ENCODE measurements around the gene MAX. TPM values are rescaled to one million over a fixed set of nuclear protein-coding genes. Genes with fewer than 3 reads are reported as not detected.

The MAX gene
- total RNA-seq, 2 donors from 2014 or later: 73.2 to 79.0 TPM

DNA sequence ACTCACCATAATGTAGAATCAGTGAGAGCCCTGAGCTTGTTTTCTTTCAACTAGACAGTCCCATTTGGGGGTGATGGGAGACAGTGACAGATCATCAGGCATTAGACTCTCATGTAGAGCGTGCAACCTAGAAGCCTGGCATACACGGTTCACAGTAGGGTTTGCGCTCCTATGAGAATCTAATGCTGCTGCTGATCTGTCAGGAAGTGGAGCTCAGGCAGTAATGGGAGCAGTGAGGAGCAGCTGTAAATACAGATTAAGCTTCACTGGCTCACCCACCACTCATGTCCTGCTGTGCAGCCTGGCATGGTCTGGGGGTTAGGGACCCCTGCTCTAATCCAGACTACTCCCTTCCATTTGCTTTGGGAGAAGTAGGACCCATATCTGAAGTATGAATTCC is 60.0 kb downstream of the MAX start:
- Histone ChIP-seq H3K27me3 (replicated peaks; ENCODE audit: insufficient read depth) (no peaks in the 10 kb centered on the region), H3K9me3 (no peaks in the 10 kb centered on the region), H3K27ac (no peak overlapping the region), H3K36me3 (peaks cover 0 to 3% of the 10 kb centered on the region in 2 donors), H3K4me1 (replicated peaks) (no peaks in the 10 kb centered on the region), H3K4me3 (no peak overlapping the region)
- no peak for DNase-seq (ENCODE audit: low spot score)
- intact Hi-C loops (cut with DNase I): no loop called here
- 95% methylated on average over 3 of the region's 3 CpGs for WGBS
- TF ChIP-seq POLR2AphosphoS5 (IDR thresholded peaks at IDR 0.05) (no peak), POLR2A (IDR thresholded peaks at IDR 0.05) (no peak)
- TF ChIP-seq, protein P1, sequence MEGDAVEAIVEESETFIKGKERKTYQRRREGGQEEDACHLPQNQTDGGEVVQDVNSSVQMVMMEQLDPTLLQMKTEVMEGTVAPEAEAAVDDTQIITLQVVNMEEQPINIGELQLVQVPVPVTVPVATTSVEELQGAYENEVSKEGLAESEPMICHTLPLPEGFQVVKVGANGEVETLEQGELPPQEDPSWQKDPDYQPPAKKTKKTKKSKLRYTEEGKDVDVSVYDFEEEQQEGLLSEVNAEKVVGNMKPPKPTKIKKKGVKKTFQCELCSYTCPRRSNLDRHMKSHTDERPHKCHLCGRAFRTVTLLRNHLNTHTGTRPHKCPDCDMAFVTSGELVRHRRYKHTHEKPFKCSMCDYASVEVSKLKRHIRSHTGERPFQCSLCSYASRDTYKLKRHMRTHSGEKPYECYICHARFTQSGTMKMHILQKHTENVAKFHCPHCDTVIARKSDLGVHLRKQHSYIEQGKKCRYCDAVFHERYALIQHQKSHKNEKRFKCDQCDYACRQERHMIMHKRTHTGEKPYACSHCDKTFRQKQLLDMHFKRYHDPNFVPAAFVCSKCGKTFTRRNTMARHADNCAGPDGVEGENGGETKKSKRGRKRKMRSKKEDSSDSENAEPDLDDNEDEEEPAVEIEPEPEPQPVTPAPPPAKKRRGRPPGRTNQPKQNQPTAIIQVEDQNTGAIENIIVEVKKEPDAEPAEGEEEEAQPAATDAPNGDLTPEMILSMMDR (IDR thresholded peaks at IDR 0.05): no peak

DNA sequence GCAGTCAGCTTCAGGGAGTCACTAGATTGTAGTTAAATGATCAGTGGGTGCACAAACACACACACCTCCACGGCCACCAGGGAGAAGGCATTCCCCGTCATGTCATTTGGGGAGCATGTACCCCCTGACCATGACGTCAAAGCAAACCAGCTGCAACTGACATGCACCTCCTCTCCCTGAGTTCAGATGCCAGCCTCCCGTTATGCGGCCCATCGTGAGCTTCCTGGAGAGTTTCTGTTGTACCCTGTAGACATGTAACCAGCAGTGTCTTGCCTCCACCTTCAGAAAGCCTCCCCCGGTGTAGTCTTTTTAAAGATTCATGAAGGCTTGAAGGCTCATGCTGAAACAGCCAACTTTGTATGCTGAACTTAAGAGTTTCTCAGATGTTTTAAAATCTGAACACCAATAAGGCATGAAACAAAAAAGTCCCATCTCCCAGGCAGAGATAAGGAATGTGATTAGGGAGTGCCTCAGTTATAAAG is 60.8 kb downstream of the MAX start:
- 86% methylated on average over 7 of the region's 7 CpGs for WGBS
- H3K36me3 ChIP-seq: peaks cover 0 to 3% of the 10 kb centered on the region in 2 donors
- TF ChIP-seq POLR2A (IDR thresholded peaks at IDR 0.05) (no peak), POLR2AphosphoS5 (IDR thresholded peaks at IDR 0.05) (no peak)
- TF ChIP-seq, protein P1 (IDR thresholded peaks at IDR 0.05): no peak
- no peaks in the 10 kb centered on the region for H3K27me3 ChIP-seq (replicated peaks; ENCODE audit: insufficient read depth)
- H3K4me3 ChIP-seq: no peak overlapping the region
- no peaks in the 10 kb centered on the region for H3K4me1 ChIP-seq (replicated peaks)
- H3K9me3 ChIP-seq: no peaks in the 10 kb centered on the region
- H3K27ac ChIP-seq: peak overlapping the region in 1 of 2 donors; percentile 28
- no peak for DNase-seq (ENCODE audit: low spot score)
- intact Hi-C loops (cut with DNase I): no loop called here

DNA sequence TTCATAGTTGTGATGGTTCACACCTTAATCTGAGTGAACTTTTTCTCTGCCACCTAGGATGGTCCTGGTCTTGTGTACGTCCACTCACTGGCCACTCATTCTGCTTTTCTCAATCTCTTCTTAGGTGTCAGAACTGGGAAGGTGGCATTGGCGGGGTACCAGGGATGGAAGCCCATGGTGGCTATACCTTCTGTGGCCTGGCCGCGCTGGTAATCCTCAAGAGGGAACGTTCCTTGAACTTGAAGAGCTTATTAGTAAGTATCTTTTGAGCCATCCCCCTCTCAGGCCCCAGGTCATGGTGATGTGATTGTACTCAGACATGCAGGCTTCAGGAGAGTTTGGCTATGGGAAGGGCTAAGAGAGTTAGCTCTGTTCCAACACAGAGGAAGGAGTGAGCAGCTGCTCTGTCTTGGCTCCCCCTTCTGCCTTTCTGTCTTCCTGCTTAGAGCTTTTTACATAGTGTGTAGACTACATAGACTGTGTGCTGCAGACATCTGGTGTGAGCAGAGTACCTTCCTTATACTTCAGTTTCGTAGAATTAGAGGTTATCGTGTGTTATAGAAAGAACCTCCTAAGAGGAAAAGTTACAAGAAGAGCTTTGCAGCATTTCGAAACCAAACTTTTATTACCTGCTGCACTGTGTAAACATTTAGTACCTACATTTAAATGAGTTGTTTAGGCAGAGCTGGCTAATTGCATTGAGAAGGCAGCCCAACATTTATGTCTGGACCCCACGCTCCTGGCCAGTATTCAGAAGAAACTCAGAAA is 61.5 kb downstream of the MAX start:
- H3K9me3 ChIP-seq: no peaks in the 10 kb centered on the region
- no peak for DNase-seq (ENCODE audit: low spot score)
- WGBS: 80% methylated on average over 9 of the region's 9 CpGs
- peaks cover 0 to 3% of the 10 kb centered on the region in 2 donors for H3K36me3 ChIP-seq
- no peak overlapping the region for H3K4me3 ChIP-seq
- no peaks in the 10 kb centered on the region for H3K4me1 ChIP-seq (replicated peaks)
- TF ChIP-seq POLR2A (IDR thresholded peaks at IDR 0.05) (no peak), POLR2AphosphoS5 (IDR thresholded peaks at IDR 0.05) (no peak)
- TF ChIP-seq, protein P1 (IDR thresholded peaks at IDR 0.05): no peak
- H3K27me3 ChIP-seq (replicated peaks; ENCODE audit: insufficient read depth): no peaks in the 10 kb centered on the region
- peak overlapping the region in 1 of 2 donors; percentile 28 for H3K27ac ChIP-seq
- intact Hi-C loops (cut with DNase I): no loop called here

DNA sequence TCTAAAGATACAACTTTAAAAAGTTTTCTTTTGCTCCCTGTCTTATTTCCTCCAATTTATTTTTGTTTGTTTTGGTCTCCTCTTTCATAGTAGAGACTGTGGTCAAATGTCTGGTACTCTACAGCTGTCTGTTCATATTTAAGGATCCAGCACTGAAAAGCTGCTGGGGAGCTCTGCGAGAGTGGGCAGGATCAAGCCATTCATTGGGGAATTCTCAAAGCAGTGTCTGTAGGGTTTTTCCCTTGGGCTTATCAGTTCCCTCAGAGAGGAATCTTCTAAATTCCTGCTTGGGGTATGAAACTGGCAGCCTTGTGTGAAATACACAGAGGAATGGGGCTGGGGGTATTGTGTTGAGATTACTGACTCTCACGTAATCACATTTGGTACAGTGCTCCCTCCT is 63.4 kb downstream of the MAX start:
- Histone ChIP-seq H3K36me3 (peaks cover 0 to under 1% of the 10 kb centered on the region in 2 donors), H3K27ac (no peak overlapping the region), H3K9me3 (no peaks in the 10 kb centered on the region), H3K4me1 (replicated peaks) (no peaks in the 10 kb centered on the region), H3K27me3 (replicated peaks; ENCODE audit: insufficient read depth) (no peaks in the 10 kb centered on the region), H3K4me3 (no peak overlapping the region)
- intact Hi-C loops (cut with DNase I): no loop called here
- 98% methylated on average over 2 of the region's 2 CpGs for WGBS
- TF ChIP-seq, protein P1 (IDR thresholded peaks at IDR 0.05): no peak
- TF ChIP-seq POLR2AphosphoS5 (IDR thresholded peaks at IDR 0.05): no peak
- no peak for TF ChIP-seq POLR2A (IDR thresholded peaks at IDR 0.05)
- no peak for DNase-seq (ENCODE audit: low spot score)

DNA sequence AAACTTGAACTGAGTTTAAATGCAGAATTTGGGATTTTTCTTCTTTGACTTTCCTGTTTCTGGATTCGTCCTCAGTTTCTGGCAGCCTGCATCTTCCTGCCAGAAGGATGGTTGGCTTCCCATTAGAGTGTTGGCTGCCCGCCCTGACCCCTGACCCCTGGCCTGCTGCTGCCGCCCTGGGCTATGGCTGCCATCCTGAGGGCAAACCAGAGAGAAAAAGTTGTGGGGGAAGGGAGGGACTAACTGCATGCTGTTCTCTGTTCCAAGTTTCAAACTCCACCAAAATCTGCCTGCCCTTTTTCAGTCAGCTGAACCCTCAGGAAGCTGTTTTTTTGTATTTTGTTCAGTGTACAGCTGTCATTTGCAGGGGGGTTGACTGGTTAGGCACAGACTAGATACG is 67.3 kb downstream of the MAX start:
- Histone ChIP-seq H3K4me3 (no peak overlapping the region), H3K36me3 (no peaks in the 10 kb centered on the region), H3K9me3 (no peaks in the 10 kb centered on the region), H3K4me1 (replicated peaks) (no peaks in the 10 kb centered on the region), H3K27me3 (replicated peaks; ENCODE audit: insufficient read depth) (no peaks in the 10 kb centered on the region), H3K27ac (no peak overlapping the region)
- WGBS: 70% methylated on average over 4 of the region's 4 CpGs
- intact Hi-C loops (cut with DNase I): no loop called here
- DNase-seq (ENCODE audit: low spot score): no peak
- TF ChIP-seq, protein P1 (IDR thresholded peaks at IDR 0.05): no peak
- TF ChIP-seq POLR2AphosphoS5 (IDR thresholded peaks at IDR 0.05) (no peak), POLR2A (IDR thresholded peaks at IDR 0.05) (no peak)
